Astrocyte of the cerebellum (primary cell): ENCODE measurements around the gene CCDC149.

Experiments used
- DNase-seq: peaks from one replicate; pipeline ENCODE4 v3.0.0-alpha.2; 2011; ENCODE audit warnings: low read depth
- H3K4me3 ChIP-seq: 2 replicates; pipeline ENCODE4 v1.5.1; 2011; ENCODE audit warnings: mild to moderate bottlenecking, low read depth, low read length, moderate library complexity
- in situ Hi-C: cut with HindIII; loops from 2 replicates; pipeline ENCODE4 v1.10.0; 2017; ENCODE audit warnings: low sequenced_read_pairs
- TF ChIP-seq, protein P1 (sequence below): IDR thresholded peaks from 2 replicates; pipeline ENCODE4 v1.5.1; 2012; ENCODE audit warnings: low read length, low read depth, moderate library complexity, mild to moderate bottlenecking; ENCODE audit errors: missing control alignments

Gene CCDC149

DNA sequence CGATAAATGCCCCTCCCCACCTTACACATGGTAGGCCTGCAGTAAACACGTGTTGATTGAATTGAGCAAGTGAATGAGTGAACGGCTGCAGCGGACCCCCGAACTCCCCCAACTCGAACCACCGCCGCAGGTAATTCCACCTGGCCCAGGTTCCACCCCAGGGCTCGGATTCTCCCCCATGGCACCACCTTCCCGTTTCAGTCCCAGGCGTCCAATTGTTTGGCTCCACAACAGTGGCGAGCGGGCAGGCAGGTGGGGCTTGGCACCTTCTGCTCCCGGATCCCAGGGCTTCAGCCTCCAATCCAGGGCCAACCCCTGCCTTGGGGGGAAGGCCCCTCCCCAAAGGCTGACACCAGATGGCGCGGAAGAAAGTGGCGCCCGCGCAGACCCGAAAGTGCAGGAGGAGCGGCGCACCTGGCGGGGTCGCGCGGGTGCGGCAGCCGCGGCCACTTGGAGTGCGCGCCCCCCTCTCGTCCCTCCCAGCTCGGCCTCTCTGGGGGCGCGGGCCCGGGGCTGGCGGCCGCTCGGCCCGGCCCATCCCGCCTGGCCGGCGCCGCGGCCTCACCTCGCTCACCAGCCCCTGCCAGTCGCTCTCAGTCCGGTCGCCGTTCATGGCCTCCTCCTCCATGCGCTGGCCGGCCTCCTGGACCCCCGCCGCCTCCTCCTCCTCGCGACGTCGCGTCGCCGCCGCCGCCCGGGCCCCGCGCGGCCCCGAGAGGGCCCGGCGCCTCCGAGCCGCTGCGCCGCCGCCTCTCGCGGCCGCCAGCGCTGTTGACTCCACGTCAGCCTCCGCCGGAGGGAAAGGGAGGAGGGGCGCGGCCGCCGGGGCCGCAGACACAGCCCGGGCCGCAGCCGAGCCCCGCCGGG, at the start of gene CCDC149:
TSS of gene CCDC149 (minus strand) at position 791 of the 867 bp plus-strand sequence. CDS start at position 613, 178 bp downstream.
- in situ Hi-C loops = no loop called here
- peak within 1 kb of the TSS; percentile 52 for H3K4me3 ChIP-seq
- TF ChIP-seq, protein P1, sequence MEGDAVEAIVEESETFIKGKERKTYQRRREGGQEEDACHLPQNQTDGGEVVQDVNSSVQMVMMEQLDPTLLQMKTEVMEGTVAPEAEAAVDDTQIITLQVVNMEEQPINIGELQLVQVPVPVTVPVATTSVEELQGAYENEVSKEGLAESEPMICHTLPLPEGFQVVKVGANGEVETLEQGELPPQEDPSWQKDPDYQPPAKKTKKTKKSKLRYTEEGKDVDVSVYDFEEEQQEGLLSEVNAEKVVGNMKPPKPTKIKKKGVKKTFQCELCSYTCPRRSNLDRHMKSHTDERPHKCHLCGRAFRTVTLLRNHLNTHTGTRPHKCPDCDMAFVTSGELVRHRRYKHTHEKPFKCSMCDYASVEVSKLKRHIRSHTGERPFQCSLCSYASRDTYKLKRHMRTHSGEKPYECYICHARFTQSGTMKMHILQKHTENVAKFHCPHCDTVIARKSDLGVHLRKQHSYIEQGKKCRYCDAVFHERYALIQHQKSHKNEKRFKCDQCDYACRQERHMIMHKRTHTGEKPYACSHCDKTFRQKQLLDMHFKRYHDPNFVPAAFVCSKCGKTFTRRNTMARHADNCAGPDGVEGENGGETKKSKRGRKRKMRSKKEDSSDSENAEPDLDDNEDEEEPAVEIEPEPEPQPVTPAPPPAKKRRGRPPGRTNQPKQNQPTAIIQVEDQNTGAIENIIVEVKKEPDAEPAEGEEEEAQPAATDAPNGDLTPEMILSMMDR = peak; percentile 13
- no peak for DNase-seq

GRCh38 chr4:24957886-24958285, 45.0 kb upstream of the CCDC149 start:
- H3K4me3 ChIP-seq = no peak overlapping the region
- DNase-seq = no peak
- in situ Hi-C loops = no loop called here
- TF ChIP-seq, protein P1 = no peak

DNA sequence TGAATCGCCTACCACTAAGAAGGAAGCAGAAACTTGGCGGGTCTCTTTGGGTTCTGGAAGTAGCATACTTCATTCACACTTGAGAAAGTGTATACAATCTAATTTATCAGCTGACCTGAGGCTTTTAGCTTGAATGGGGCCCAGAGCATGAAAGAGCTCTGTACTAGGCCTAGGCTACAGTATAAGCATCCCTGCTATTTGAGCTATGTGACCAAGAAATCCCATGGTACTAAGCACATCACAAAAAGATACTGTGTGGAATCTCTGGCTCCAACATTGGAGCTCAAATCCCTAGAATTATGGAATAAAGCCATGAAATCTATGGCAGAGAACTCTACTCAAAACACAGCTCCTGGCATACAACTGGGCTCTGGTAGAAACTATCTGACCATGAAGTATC, 43.9 kb upstream of the CCDC149 start:
- no peak overlapping the region for H3K4me3 ChIP-seq
- in situ Hi-C loops = no loop called here
- DNase-seq = no peak
- TF ChIP-seq, protein P1 = no peak

- no peak overlapping the region for H3K4me3 ChIP-seq
- in situ Hi-C loops = no loop called here
- no peak for DNase-seq
- TF ChIP-seq, protein P1 = no peak
Observed at GRCh38 chr4:24956091-24956490, 43.2 kb upstream of the CCDC149 start.

DNA sequence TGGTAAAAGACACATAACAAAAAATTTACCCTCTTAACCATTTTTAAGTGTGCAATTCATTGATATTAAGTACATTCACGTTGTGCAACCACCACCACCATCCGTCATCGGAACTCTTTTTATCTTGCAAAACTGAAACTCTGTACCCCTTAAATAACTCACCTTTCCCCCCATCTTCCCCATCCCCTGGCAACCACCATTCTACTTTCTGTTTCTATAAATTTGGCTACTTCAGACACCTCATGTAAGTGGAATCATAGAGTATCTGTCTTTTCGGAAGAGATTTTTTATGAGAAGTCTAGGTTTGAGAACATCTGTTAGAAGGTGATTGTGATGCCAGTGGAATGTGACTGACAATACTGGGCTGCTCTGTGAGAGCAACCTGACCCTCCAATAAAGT, 39.8 kb upstream of the CCDC149 start:
- DNase-seq = no peak
- TF ChIP-seq, protein P1 = no peak
- in situ Hi-C loops = no loop called here
- H3K4me3 ChIP-seq = no peak overlapping the region

DNA sequence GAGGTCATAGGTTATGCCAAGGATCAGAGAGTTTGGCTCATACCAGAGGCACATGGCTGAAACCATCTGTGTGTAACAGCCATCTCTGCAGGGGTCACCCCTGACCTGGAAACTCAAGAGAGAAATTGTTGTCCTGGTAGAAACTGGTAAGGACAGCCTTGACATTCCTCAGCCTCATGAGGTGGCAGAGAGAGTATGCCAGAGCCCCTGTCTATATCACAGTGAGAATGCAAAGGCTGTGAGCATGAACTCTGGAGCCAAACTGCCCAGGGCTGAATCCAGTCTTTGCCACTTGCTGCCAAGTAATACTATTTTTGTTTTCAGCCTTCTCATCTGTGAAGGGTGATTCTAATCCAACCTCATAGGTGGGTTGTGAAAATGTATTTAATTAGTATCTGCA, 37.1 kb upstream of the CCDC149 start:
- TF ChIP-seq, protein P1 = no peak
- in situ Hi-C loops = no loop called here
- no peak for DNase-seq
- H3K4me3 ChIP-seq = no peak overlapping the region

- no peak overlapping the region for H3K4me3 ChIP-seq
- DNase-seq = no peak
- in situ Hi-C loops = no loop called here
- TF ChIP-seq, protein P1 = no peak
Observed at GRCh38 chr4:24937917-24938281, 25.1 kb upstream of the CCDC149 start.
